Chondrocyte (in vitro differentiated cells): Measurements from ENCODE around the gene WDHD1. TPM values are rescaled to one million over a fixed set of nuclear protein-coding genes. Genes with fewer than 3 reads are reported as not detected.
"Not testable (repeated sequence)": the region's sequence is repeated elsewhere in the genome, so short reads cannot be mapped to it uniquely, and the experiment has no call there.

Experiments
- DNase-seq: peaks from one replicate; pipeline ENCODE4 v3.0.0; 2021; ENCODE audit warnings: mixed read lengths, low spot score
- H3K27ac Mint-ChIP-seq: one replicate; pipeline ENCODE4 v1.8.0; 2021; ENCODE audit warnings: mild to moderate bottlenecking, moderate library complexity, mixed read lengths; ENCODE audit not compliant: unreplicated experiment
- H3K27me3 Mint-ChIP-seq: 2 replicates; pipeline ENCODE4 v1.8.0; 2021; ENCODE audit warnings: low read depth, mixed read lengths
- H3K36me3 Mint-ChIP-seq: 2 replicates; pipeline ENCODE4 v1.8.0; 2021; ENCODE audit warnings: low read depth, mixed read lengths
- H3K4me1 Mint-ChIP-seq: 2 replicates; pipeline ENCODE4 v1.8.0; 2021; ENCODE audit warnings: low read depth, mild to moderate bottlenecking, mixed read lengths
- H3K4me3 Mint-ChIP-seq: one replicate; pipeline ENCODE4 v1.8.0; 2021; ENCODE audit warnings: mild to moderate bottlenecking, moderate library complexity, mixed read lengths; ENCODE audit not compliant: unreplicated experiment
- H3K9me3 Mint-ChIP-seq: 2 replicates; pipeline ENCODE4 v1.8.0; 2021; ENCODE audit warnings: low read depth, mixed read lengths
- total RNA-seq: library from RNA; stranded (reverse); gene quantifications from 3 replicates; pipeline ENCODE4 v1.2.1, GENCODE V29; 2021
- TF ChIP-seq, protein P1 (sequence below): fragments of 200-600 bp; sonication (generic); IDR thresholded peaks from 2 replicates; pipeline ENCODE4 v1.5.0; 2021; ENCODE audit warnings: antibody characterized with exemption, mild to moderate bottlenecking, moderate library complexity

Gene WDHD1
- total RNA-seq, 1 donor from 2014 or later = 7.1 TPM

DNA sequence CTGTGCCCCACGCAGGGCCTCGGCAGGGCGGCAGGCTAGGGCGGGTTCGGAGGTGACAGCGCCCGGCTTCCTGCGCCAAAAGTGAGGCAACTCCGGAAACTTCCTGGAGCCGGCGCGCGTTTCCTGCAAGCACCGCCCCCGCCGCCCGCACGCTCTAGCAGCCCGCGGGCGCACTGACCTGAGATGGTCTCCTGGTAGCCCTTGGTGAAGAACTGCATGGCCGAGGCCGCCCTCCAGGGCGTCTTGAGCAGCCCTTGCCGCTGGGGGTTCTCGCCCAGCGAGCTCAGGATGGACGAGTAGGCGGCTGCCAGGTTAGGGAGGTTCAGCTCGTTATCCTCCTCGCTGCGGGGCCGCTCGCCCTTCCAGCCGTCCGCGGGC, 124.8 kb downstream of the WDHD1 start:
- no peak for DNase-seq
- Mint-ChIP-seq H3K4me1 (peaks cover 7% of the 10 kb centered on the region), H3K36me3 (peaks cover 2% of the 10 kb centered on the region), H3K4me3 (peak overlapping the region; percentile 72), H3K27ac (no peak overlapping the region), H3K27me3 (peaks cover 4% of the 10 kb centered on the region), H3K9me3 (no peaks in the 10 kb centered on the region)
- TF ChIP-seq, protein P1, sequence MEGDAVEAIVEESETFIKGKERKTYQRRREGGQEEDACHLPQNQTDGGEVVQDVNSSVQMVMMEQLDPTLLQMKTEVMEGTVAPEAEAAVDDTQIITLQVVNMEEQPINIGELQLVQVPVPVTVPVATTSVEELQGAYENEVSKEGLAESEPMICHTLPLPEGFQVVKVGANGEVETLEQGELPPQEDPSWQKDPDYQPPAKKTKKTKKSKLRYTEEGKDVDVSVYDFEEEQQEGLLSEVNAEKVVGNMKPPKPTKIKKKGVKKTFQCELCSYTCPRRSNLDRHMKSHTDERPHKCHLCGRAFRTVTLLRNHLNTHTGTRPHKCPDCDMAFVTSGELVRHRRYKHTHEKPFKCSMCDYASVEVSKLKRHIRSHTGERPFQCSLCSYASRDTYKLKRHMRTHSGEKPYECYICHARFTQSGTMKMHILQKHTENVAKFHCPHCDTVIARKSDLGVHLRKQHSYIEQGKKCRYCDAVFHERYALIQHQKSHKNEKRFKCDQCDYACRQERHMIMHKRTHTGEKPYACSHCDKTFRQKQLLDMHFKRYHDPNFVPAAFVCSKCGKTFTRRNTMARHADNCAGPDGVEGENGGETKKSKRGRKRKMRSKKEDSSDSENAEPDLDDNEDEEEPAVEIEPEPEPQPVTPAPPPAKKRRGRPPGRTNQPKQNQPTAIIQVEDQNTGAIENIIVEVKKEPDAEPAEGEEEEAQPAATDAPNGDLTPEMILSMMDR = no peak

DNA sequence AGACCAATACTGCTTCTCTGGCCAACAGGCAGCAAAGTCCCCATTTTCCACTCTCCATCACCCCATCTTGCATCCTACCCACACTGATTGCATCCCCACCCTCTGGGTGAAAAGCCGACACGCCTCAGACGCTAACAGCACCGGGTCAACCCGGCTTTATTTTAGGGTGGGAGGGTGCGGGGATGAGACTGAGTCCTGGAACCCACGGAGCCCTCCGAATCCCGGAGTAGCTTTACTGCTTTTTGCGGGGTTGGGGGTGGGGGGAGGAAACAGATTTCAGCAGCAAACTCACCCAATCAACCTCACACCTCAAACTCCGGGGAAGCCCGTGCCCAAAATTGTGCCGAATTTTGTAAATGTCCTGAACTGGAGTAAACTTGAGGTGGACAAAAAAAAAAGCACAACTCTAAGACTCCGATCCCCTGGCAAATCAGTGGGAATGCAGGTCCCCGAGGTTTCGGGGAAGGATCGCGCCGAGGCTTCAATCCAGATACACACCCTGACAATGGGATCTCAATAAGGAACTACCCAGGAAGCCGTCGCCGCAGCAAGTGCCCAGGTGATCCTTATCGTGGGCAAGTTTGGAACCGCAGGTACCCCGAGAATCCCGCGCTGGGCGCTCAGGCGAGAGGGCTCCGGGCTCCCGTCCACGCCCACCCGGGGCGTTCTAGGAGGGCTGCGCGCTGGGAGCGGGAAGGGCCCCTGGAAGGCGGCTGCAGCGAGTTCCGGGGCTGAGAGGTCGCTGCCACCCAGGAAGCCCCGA, 125.3 kb downstream of the WDHD1 start:
- TF ChIP-seq, protein P1 = no peak
- peak overlapping the region; percentile 72 for H3K4me3 Mint-ChIP-seq
- H3K36me3 Mint-ChIP-seq = no peaks in the 10 kb centered on the region
- peaks cover 7% of the 10 kb centered on the region for H3K4me1 Mint-ChIP-seq
- no peak overlapping the region for H3K27ac Mint-ChIP-seq
- H3K9me3 Mint-ChIP-seq = no peaks in the 10 kb centered on the region
- H3K27me3 Mint-ChIP-seq = no peaks in the 10 kb centered on the region
- no peak for DNase-seq

DNA sequence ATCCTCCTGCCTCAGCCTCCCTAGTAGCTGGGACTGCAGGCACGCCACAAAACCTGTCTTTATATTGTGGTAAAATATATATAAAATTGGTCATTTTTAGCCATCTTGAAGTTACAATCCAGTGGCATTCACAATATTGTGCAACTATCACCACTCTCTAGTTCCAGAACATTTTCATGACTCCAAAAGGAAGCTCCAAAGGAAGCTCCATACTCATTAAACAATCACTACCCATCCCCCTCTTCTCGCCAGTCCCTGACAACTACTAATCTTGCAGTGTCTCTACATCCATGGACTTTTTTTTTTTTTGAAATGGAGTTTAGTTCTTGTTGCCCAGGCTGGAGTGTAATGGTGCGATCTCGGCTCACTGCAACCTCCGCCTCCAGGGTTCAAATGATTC, 127.3 kb downstream of the WDHD1 start:
- no peaks in the 10 kb centered on the region for H3K36me3 Mint-ChIP-seq
- H3K9me3 Mint-ChIP-seq = no peaks in the 10 kb centered on the region
- H3K27me3 Mint-ChIP-seq = no peaks in the 10 kb centered on the region
- H3K4me1 Mint-ChIP-seq = peaks cover 13% of the 10 kb centered on the region
- no peak for DNase-seq
- no peak overlapping the region for H3K27ac Mint-ChIP-seq
- no peak overlapping the region for H3K4me3 Mint-ChIP-seq
- TF ChIP-seq, protein P1 = no peak

DNA sequence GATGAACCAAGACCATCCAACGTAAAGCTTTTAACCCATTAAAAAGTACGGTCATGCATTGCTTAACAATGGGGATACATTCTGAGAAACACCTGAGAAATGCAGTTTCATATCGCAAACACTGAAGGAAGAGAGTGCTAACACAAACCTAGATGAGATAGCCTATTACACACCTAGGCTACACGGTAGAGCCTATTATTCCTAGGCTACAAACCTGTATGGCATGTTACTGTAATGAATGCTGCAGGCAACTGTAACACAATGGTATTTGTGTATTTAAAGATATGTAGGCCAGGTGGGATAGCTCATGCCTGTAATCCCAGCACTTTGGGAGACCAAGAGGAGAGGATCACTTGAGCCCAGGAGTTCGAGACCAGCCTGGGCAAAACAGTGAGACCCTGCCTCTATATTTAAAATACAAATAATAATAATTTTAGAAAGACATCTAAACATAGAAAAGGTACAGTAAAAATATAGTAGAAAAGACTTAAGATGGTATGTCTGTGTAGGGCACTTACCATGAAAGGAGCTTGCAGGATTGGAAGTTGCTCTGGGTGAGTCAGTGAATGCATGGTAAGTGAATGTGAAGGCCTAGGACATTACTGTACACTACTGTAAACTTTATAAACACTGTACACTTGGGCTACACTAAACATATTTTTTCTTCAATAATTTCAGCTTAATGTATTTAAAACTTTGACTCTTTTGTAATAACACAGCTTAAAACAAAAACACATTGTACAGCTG, 128.9 kb downstream of the WDHD1 start:
- not testable (repeated sequence) for H3K4me3 Mint-ChIP-seq, H3K27ac Mint-ChIP-seq

DNA sequence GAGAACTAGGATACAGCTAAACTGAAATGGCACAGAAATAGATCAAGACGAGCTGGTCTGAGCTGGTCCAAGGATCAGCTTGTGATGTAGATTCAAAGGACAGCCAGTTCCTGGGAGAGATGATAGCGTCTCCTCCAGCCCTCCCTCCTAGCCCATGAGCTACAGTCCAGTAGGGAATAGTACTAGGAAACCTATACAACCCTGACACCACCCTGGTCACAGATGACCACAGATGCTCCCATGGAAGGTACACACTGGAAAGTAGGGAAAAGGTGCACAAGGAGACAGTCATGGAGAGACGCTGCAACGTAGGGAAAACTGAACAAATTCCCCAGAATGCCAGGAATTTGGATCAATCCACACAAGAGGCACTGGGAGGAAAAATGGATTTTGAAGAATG, 131.2 kb downstream of the WDHD1 start:
- no peaks in the 10 kb centered on the region for H3K9me3 Mint-ChIP-seq
- H3K36me3 Mint-ChIP-seq = no peaks in the 10 kb centered on the region
- no peaks in the 10 kb centered on the region for H3K27me3 Mint-ChIP-seq
- TF ChIP-seq, protein P1 = no peak
- H3K4me1 Mint-ChIP-seq = peaks cover 6% of the 10 kb centered on the region
- DNase-seq = no peak
- no peak overlapping the region for H3K27ac Mint-ChIP-seq
- H3K4me3 Mint-ChIP-seq = no peak overlapping the region

More for the DNA sequence above, 128.9 kb downstream of the WDHD1 start:
- DNase-seq, H3K36me3 Mint-ChIP-seq, H3K9me3 Mint-ChIP-seq, H3K27me3 Mint-ChIP-seq: not testable (repeated sequence)
- peaks cover 13% of the 10 kb centered on the region for H3K4me1 Mint-ChIP-seq
